Ovary (tissue), 3 donors: Measurements from ENCODE around the gene TLN1.

ENCODE experiments used
- EP300 ChIP-seq: sonication (generic); formaldehyde crosslinking; IDR thresholded peaks from one replicate; pipeline ENCODE4 v1.6.1; 2017; ENCODE audit warnings: antibody characterized with exemption
- TF ChIP-seq, protein P1 (sequence below), 3 donors: fragments of 450-650 bp in 2 of 3; fragments of 200-600 bp in 1 of 3; IDR thresholded peaks; one replicate each; pipeline versions ENCODE4 v1.5.1 to v1.8.0; 2016 to 2022; ENCODE audit warnings: antibody characterized with exemption in 3 of 3, mild to moderate bottlenecking in 1 of 3
- donor health status: DM: no; HTN: no; CAD: no.

DNA sequence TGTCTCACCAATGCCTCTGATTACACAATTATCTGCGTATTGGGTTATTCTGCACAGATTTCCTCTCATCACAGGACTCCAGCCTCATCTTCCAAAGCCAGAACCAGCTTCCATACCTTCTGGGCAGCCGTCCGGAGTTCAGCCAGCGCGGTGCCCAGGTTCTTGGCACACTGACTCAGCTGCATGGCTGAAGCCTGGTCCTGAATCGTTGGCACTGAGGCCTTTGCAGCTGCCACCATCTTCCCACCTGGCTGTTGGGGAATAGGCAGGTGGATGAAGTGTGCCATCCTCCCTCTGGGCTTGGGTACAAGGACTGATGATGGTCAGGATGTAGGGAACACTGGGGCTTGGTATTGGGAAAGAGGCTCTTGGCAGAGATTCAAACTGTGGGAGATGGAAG is 17.9 kb downstream of the TLN1 start:
- TF ChIP-seq EP300 = no peak
- TF ChIP-seq, protein P1, sequence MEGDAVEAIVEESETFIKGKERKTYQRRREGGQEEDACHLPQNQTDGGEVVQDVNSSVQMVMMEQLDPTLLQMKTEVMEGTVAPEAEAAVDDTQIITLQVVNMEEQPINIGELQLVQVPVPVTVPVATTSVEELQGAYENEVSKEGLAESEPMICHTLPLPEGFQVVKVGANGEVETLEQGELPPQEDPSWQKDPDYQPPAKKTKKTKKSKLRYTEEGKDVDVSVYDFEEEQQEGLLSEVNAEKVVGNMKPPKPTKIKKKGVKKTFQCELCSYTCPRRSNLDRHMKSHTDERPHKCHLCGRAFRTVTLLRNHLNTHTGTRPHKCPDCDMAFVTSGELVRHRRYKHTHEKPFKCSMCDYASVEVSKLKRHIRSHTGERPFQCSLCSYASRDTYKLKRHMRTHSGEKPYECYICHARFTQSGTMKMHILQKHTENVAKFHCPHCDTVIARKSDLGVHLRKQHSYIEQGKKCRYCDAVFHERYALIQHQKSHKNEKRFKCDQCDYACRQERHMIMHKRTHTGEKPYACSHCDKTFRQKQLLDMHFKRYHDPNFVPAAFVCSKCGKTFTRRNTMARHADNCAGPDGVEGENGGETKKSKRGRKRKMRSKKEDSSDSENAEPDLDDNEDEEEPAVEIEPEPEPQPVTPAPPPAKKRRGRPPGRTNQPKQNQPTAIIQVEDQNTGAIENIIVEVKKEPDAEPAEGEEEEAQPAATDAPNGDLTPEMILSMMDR (IDR thresholded peaks at IDR 0.05) = no peak
